ENCODE measurements around the gene LDLRAD1. TPM values are rescaled to one million over a fixed set of nuclear protein-coding genes. Genes with fewer than 3 reads are reported as not detected.

Gene LDLRAD1
- total RNA-seq, 1 donor from 2014 or later = 0.41 TPM

- H3K36me3 ChIP-seq = peaks cover 82% of the 10 kb centered on the region
- DNase-seq (no peak), ATAC-seq (no peak)
- no peaks in the 10 kb centered on the region for H3K27me3 ChIP-seq
- H3K4me1 ChIP-seq = no peaks in the 10 kb centered on the region
- intact Hi-C loops (cut with DNase I) = loop anchor here (10.0 kb wide), 1 partner anchor 102 kb away; no protein-coding TSS in a partner anchor
- TF ChIP-seq, protein P1, sequence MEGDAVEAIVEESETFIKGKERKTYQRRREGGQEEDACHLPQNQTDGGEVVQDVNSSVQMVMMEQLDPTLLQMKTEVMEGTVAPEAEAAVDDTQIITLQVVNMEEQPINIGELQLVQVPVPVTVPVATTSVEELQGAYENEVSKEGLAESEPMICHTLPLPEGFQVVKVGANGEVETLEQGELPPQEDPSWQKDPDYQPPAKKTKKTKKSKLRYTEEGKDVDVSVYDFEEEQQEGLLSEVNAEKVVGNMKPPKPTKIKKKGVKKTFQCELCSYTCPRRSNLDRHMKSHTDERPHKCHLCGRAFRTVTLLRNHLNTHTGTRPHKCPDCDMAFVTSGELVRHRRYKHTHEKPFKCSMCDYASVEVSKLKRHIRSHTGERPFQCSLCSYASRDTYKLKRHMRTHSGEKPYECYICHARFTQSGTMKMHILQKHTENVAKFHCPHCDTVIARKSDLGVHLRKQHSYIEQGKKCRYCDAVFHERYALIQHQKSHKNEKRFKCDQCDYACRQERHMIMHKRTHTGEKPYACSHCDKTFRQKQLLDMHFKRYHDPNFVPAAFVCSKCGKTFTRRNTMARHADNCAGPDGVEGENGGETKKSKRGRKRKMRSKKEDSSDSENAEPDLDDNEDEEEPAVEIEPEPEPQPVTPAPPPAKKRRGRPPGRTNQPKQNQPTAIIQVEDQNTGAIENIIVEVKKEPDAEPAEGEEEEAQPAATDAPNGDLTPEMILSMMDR (IDR thresholded peaks at IDR 0.05) = no peak
- no peak overlapping the region for H3K27ac ChIP-seq
- no peak overlapping the region for H3K4me3 ChIP-seq
- no peaks in the 10 kb centered on the region for H3K9me3 ChIP-seq
These were observed 51.2 kb downstream of the LDLRAD1 start for GRCh38 chr1:53966794-53967193.

- Histone ChIP-seq H3K36me3 (peaks cover 88% of the 10 kb centered on the region), H3K9me3 (no peaks in the 10 kb centered on the region), H3K4me1 (no peaks in the 10 kb centered on the region), H3K4me3 (no peak overlapping the region), H3K27ac (no peak overlapping the region), H3K27me3 (no peaks in the 10 kb centered on the region)
- intact Hi-C loops (cut with DNase I) = loop anchor here (10.0 kb wide), 1 partner anchor 99 kb away; no protein-coding TSS in a partner anchor
- DNase-seq (no peak), ATAC-seq (no peak)
- TF ChIP-seq, protein P1 (IDR thresholded peaks at IDR 0.05) = no peak
These were observed 53.9 kb downstream of the LDLRAD1 start for GRCh38 chr1:53964109-53964508.

DNA sequence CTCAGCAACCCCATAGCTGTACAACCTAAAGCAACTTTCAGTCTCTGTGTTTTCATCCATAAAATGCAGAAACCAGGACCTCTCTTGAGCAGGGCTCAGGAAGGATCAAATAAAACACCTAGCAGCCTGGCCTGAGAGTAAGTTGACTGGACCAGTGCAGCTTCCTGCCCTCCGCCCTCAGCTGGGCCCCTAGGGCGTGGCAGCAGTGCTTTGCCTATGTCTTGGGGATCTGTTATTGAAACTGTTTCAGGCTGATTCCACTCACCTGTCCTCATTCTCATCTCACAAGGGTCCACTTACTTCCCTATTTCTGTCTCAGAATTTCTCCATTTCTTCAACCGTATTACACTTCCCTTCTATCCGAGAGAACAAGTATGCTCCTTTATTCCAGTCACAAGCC, 54.5 kb downstream of the LDLRAD1 start:
- TF ChIP-seq, protein P1 (IDR thresholded peaks at IDR 0.05) = no peak
- H3K27ac ChIP-seq = no peak overlapping the region
- intact Hi-C loops (cut with DNase I) = loop anchor here (10.0 kb wide), 1 partner anchor 99 kb away; no protein-coding TSS in a partner anchor
- H3K36me3 ChIP-seq = peaks cover 86% of the 10 kb centered on the region
- ATAC-seq (no peak), DNase-seq (no peak)
- H3K4me1 ChIP-seq = no peaks in the 10 kb centered on the region
- H3K27me3 ChIP-seq = no peaks in the 10 kb centered on the region
- H3K9me3 ChIP-seq = no peaks in the 10 kb centered on the region
- no peak overlapping the region for H3K4me3 ChIP-seq

GRCh38 chr1:53962395-53962794, 55.6 kb downstream of the LDLRAD1 start:
- ATAC-seq (no peak), DNase-seq (no peak)
- peaks cover 76% of the 10 kb centered on the region for H3K36me3 ChIP-seq
- no peaks in the 10 kb centered on the region for H3K9me3 ChIP-seq
- peaks cover 1% of the 10 kb centered on the region for H3K4me1 ChIP-seq
- H3K27me3 ChIP-seq = no peaks in the 10 kb centered on the region
- intact Hi-C loops (cut with DNase I) = loop anchor here (10.0 kb wide), 1 partner anchor 98 kb away; no protein-coding TSS in a partner anchor
- TF ChIP-seq, protein P1 (IDR thresholded peaks at IDR 0.05) = no peak
- H3K27ac ChIP-seq = no peak overlapping the region
- H3K4me3 ChIP-seq = no peak overlapping the region

- H3K27ac ChIP-seq = no peak overlapping the region
- intact Hi-C loops (cut with DNase I) = loop anchor here (10.0 kb wide), 1 partner anchor 95 kb away; no protein-coding TSS in a partner anchor
- ATAC-seq = peak; percentile 49
- TF ChIP-seq, protein P1 (IDR thresholded peaks at IDR 0.05) = peak; percentile 51
- H3K4me3 ChIP-seq = no peak overlapping the region
- no peak for DNase-seq
- H3K4me1 ChIP-seq = peaks cover 15% of the 10 kb centered on the region
- H3K27me3 ChIP-seq = no peaks in the 10 kb centered on the region
- peaks cover 56% of the 10 kb centered on the region for H3K36me3 ChIP-seq
- H3K9me3 ChIP-seq = no peaks in the 10 kb centered on the region
These were observed 58.2 kb downstream of the LDLRAD1 start for GRCh38 chr1:53959664-53960250.

Small RNA genes within 50 kb of the gene (microRNA-seq; reads per million reads assigned to microRNA genes)
- gene MIR4781 (ENCODE audit: borderline microRNAs expressed) = 2.3 reads per million, percentile 13 among the genes with 10 or more reads in this experiment

Other genes with a start within 250 kb of the LDLRAD1 start
- gene NDC1, start 179.9 kb downstream of the LDLRAD1 start, total RNA-seq = 7.7 TPM
- gene YIPF1, start 128.4 kb downstream of the LDLRAD1 start, total RNA-seq = 24.1 TPM
- not detected for gene DIO1, start 124.0 kb downstream of the LDLRAD1 start, total RNA-seq
- 16.8 TPM for gene IFT25, start 72.5 kb downstream of the LDLRAD1 start, total RNA-seq
- gene LRRC42, start 71.8 kb downstream of the LDLRAD1 start, total RNA-seq = 18.1 TPM
- gene TMEM59, start 35.0 kb upstream of the LDLRAD1 start, total RNA-seq = 440 TPM
- gene TCEANC2, start 35.4 kb upstream of the LDLRAD1 start, total RNA-seq = 4.7 TPM
- 0.35 TPM for gene CDCP2, start 134.8 kb upstream of the LDLRAD1 start, total RNA-seq
- 8.8 TPM for gene CYB5RL, start 181.8 kb upstream of the LDLRAD1 start, total RNA-seq
- gene MRPL37, start 182.0 kb upstream of the LDLRAD1 start, total RNA-seq = 41.9 TPM

Data from upper lobe of right lung (tissue), 1 donor.